AG04450 (cell line): ENCODE results near the gene SLFN11. TPM values are rescaled to one million over a fixed set of nuclear protein-coding genes. Genes with fewer than 3 reads are reported as not detected.
A peak's percentile ranks its signal among the peaks of the same experiment; 100 is the strongest.
"Not testable (repeated sequence)": the region's sequence is repeated elsewhere in the genome, so short reads cannot be mapped to it uniquely, and the experiment has no call there.

ENCODE experiments used
- CTCF ChIA-PET: fragments of 300-600, 350-600 bp; formaldehyde crosslinking; extraction: SDS; loops from one replicate; lab custom pipeline; 2022; ENCODE audit warnings: antibody characterized with exemption, inconsistent platforms; lab: Charles Lee
- POLR2A ChIA-PET: fragments of 350-600 bp; formaldehyde crosslinking; extraction: SDS; loops from one replicate; lab custom pipeline; 2021; ENCODE audit warnings: antibody characterized with exemption, inconsistent platforms; lab: Yijun Ruan, JAX
- DNase-seq: peaks from one replicate; pipeline ENCODE4 v3.0.0-alpha.2; 2011; ENCODE audit warnings: low read depth, low spot score
- H3K27ac ChIP-seq: one replicate; pipeline ENCODE4 v1.5.1; 2012; ENCODE audit warnings: low read depth, low read length, control low read depth
- H3K27me3 ChIP-seq: one replicate; pipeline ENCODE4 v1.6.0; 2012; ENCODE audit warnings: low read length; ENCODE audit not compliant: control insufficient read depth, insufficient read depth
- H3K4me3 ChIP-seq: 2 replicates; pipeline ENCODE4 v1.5.1; 2011; ENCODE audit warnings: mild to moderate bottlenecking, low read depth, low read length, control low read depth
- H3K9me3 ChIP-seq: 2 replicates; pipeline ENCODE4 v1.5.1; 2012; ENCODE audit warnings: low read length; ENCODE audit not compliant: control insufficient read depth, insufficient read depth
- polyA minus RNA-seq: library from RNA; depleted of rRNA, polyadenylated mRNA; stranded (reverse); fragments of >200 nt; gene quantifications from 2 replicates; pipeline ENCODE4 v1.2.3, GENCODE V29; 2011; rRNA and poly(A)+ RNA removed
- polyA plus RNA-seq: library from polyadenylated mRNA; depleted of rRNA; stranded (reverse); fragments of >200 nt; gene quantifications from 2 replicates; pipeline ENCODE4 v1.2.3, GENCODE V29; 2011; rRNA removed
- TF ChIP-seq, protein P1 (sequence below): IDR thresholded peaks from 2 replicates; pipeline ENCODE4 v1.5.1; 2011; ENCODE audit warnings: low read depth, low read length, control low read depth, inconsistent platforms

The SLFN11 gene, protein sequence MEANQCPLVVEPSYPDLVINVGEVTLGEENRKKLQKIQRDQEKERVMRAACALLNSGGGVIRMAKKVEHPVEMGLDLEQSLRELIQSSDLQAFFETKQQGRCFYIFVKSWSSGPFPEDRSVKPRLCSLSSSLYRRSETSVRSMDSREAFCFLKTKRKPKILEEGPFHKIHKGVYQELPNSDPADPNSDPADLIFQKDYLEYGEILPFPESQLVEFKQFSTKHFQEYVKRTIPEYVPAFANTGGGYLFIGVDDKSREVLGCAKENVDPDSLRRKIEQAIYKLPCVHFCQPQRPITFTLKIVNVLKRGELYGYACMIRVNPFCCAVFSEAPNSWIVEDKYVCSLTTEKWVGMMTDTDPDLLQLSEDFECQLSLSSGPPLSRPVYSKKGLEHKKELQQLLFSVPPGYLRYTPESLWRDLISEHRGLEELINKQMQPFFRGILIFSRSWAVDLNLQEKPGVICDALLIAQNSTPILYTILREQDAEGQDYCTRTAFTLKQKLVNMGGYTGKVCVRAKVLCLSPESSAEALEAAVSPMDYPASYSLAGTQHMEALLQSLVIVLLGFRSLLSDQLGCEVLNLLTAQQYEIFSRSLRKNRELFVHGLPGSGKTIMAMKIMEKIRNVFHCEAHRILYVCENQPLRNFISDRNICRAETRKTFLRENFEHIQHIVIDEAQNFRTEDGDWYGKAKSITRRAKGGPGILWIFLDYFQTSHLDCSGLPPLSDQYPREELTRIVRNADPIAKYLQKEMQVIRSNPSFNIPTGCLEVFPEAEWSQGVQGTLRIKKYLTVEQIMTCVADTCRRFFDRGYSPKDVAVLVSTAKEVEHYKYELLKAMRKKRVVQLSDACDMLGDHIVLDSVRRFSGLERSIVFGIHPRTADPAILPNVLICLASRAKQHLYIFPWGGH
- polyA plus RNA-seq = 53.3 and 73.2 TPM in 2 replicates
- polyA minus RNA-seq = 80.3 and 90.2 TPM in 2 replicates

DNA sequence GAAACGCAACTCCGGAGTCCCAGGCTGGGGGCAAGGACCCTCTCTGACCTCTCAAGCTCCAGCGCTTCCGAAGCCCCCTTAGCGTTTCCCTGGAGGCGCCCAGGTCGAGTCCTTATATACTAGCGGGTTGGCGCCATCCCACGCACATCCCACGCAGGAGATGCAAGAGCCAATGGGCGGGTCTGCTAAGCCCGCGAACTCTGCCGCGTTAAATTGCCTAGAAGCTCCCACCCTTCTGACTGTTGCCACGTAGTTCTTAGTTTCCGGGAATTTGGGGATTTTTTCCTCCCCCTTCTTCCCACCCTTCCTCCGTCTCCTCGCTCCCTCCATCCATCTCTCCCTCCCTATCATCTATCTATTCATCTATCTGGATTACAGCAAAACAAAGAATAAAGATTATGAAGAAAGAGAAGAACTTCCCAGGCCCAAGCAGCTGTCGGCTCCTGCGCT lies at the start of gene SLFN11:
SLFN11 (minus strand) TSS at position 88 of the 450 bp plus-strand sequence. CDS start 9,814 bp downstream, outside the sequence.
- ChIA-PET POLR2A (interaction anchor here (0.6 to 2.2 kb wide), 21 partner anchors 9 to 246 kb away, joined by 3 to 25 read pairs (median 4); partner anchors contain the start of genes PEX12, SLFN12, SLFN13 and SLFN5), CTCF (interaction anchor here (0.7 to 0.8 kb wide), 2 partner anchors 47 to 374 kb away, joined by 3 read pairs; no protein-coding TSS in a partner anchor)
- TF ChIP-seq, protein P1, sequence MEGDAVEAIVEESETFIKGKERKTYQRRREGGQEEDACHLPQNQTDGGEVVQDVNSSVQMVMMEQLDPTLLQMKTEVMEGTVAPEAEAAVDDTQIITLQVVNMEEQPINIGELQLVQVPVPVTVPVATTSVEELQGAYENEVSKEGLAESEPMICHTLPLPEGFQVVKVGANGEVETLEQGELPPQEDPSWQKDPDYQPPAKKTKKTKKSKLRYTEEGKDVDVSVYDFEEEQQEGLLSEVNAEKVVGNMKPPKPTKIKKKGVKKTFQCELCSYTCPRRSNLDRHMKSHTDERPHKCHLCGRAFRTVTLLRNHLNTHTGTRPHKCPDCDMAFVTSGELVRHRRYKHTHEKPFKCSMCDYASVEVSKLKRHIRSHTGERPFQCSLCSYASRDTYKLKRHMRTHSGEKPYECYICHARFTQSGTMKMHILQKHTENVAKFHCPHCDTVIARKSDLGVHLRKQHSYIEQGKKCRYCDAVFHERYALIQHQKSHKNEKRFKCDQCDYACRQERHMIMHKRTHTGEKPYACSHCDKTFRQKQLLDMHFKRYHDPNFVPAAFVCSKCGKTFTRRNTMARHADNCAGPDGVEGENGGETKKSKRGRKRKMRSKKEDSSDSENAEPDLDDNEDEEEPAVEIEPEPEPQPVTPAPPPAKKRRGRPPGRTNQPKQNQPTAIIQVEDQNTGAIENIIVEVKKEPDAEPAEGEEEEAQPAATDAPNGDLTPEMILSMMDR = no peak
- peak within 1 kb of the TSS; percentile 100 for H3K27ac ChIP-seq
- H3K27me3 ChIP-seq = no peaks in the 10 kb centered on the region
- DNase-seq = peak; percentile 93
- no peaks in the 10 kb centered on the region; the same call in 1 of the 2 replicates for H3K9me3 ChIP-seq
- H3K4me3 ChIP-seq = peak within 1 kb of the TSS; percentile 92

DNA sequence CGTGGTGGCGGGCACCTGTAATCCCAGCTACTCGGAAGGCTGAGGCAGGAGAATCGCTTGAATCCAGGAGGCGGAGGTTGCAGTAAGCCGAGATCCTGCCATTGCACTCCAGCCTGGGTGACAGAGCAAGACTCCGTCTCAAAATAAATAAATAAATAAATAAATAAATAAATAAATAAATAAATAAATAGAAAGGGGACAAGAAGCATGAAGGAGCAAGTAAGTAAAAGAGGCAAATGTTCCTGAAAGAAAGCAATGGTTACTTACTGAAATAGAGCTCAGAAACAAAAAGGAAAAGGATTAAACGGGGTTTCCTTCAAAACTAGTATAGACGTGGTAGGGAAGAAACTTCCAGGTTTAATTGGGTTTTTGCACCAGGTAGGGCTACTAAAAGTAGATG lies 47.6 kb upstream of the SLFN11 start:
- H3K9me3 ChIP-seq, H3K27me3 ChIP-seq, H3K27ac ChIP-seq, H3K4me3 ChIP-seq, DNase-seq, POLR2A ChIA-PET: not testable (repeated sequence)
- CTCF ChIA-PET = interaction anchor here (0.6 kb wide), 1 partner anchor 48 kb away, joined by 3 read pairs; the partner anchor contains the start of gene SLFN11

DNA sequence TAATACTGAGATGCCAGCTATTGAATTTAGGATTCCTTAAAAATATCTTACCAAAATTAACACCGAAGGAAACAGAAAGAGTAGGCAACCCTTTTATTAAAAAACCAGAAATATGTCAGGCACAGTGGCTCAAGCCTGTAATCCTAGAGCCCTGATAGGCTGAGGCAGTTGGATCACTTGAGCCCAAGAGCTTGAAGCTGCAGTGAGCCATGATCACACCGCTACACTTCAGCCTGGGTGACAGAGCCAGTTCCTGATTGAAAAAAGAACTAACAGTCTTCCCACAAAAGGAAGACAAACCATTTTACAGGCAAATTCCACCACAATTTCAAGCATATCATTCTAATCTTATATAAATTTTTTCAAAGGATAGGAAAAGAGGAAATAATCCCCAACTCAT lies 43.2 kb upstream of the SLFN11 start:
- H3K4me3 ChIP-seq = no peak overlapping the region
- H3K27me3 ChIP-seq = no peaks in the 10 kb centered on the region
- H3K27ac ChIP-seq = no peak overlapping the region
- ChIA-PET POLR2A (interaction anchor here (0.6 kb wide), 1 partner anchor 43 kb away, joined by 3 read pairs; the partner anchor contains the start of gene SLFN11), CTCF (no interaction called here)
- TF ChIP-seq, protein P1 = no peak
- no peak for DNase-seq
- no peaks in the 10 kb centered on the region for H3K9me3 ChIP-seq

DNA sequence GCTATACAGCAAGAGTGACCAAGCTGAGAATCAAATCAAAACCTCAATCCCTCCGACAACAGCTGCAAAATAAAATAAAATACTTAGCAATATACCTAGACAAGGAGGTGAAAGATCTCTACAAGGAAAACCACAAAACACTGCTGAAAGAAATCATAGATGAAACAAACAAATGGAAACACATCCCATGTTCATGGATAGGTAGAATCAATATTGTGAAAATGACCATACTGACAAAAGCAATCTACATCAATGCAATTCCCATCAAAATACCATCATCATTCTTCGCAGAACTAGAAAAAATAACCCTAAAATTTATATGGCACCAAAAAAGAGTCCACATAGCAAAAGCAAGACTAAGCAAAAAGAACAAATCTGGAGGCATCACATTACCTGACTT lies 41.3 kb upstream of the SLFN11 start:
- H3K9me3 ChIP-seq, H3K4me3 ChIP-seq, DNase-seq, H3K27me3 ChIP-seq, H3K27ac ChIP-seq, POLR2A ChIA-PET, CTCF ChIA-PET: not testable (repeated sequence)

GRCh38 chr17:35414247-35414646 lies 40.8 kb upstream of the SLFN11 start:
- CTCF ChIA-PET = no interaction called here
- TF ChIP-seq, protein P1 = no peak

More at GRCh38 chr17:35414247-35414646, 40.8 kb upstream of the SLFN11 start:
- Histone ChIP-seq H3K4me3 (no peak overlapping the region), H3K9me3 (no peaks in the 10 kb centered on the region), H3K27me3 (no peaks in the 10 kb centered on the region), H3K27ac (no peak overlapping the region)
- POLR2A ChIA-PET = no interaction called here
- no peak for DNase-seq
